Stomach (tissue), 9 donors: ENCODE data around the gene FAM240A. TPM values are rescaled to one million over a fixed set of nuclear protein-coding genes. Genes with fewer than 3 reads are reported as not detected.
A peak's percentile ranks its signal among the peaks of the same experiment; 100 is the strongest.

Experiments used
- DNase-seq, 2 donors: peaks; one replicate each; pipeline versions ENCODE4 v3.0.0 to v3.0.0-alpha.2; 2013 to 2019
- H3K27ac ChIP-seq, 5 donors: fragments of 200-600 bp in 4 of 5; sonication (generic) in 4 of 5; one replicate each; pipeline ENCODE4 v1.5.1; 2013 to 2019; ENCODE audit warnings: mild to moderate bottlenecking in 1 of 5, moderate library complexity in 1 of 5
- H3K27me3 ChIP-seq, 3 donors: fragments of 200-600 bp; sonication (generic); one replicate each; pipeline ENCODE4 v1.5.1; 2017 to 2019; ENCODE audit warnings: mixed run types in 1 of 3
- H3K36me3 ChIP-seq, 4 donors: fragments of 200-600 bp; sonication (generic); 1 replicate in 3 of 4; 2 replicates in 1 of 4; pipeline ENCODE4 v1.5.1; 2016 to 2019
- H3K4me1 ChIP-seq, 4 donors: fragments of 200-600 bp; sonication (generic); one replicate each; pipeline ENCODE4 v1.5.1; 2016 to 2019
- H3K4me3 ChIP-seq, 4 donors: fragments of 200-600 bp; sonication (generic) in 3 of 4; one replicate each; pipeline ENCODE4 v1.5.1; 2016 to 2019; ENCODE audit warnings: mild to moderate bottlenecking in 1 of 4
- H3K9me3 ChIP-seq, 4 donors: fragments of 200-600 bp; sonication (generic); one replicate each; pipeline ENCODE4 v1.5.1; 2016 to 2019
- EP300 ChIP-seq: sonication (generic); formaldehyde crosslinking; IDR thresholded peaks from one replicate; pipeline ENCODE4 v1.6.1; 2017; ENCODE audit warnings: antibody characterized with exemption
- POLR2A ChIP-seq, 4 donors: fragments of 450-650 bp; IDR thresholded peaks; one replicate each; pipeline ENCODE4 v1.6.1; 2016; ENCODE audit warnings: antibody characterized with exemption in 4 of 4, control low read depth in 2 of 4, mild to moderate bottlenecking in 1 of 4, moderate library complexity in 1 of 4
- POLR2AphosphoS5 ChIP-seq, 3 donors: sonication (generic); formaldehyde crosslinking; IDR thresholded peaks; one replicate each; pipeline ENCODE4 v1.6.1; 2016; ENCODE audit warnings: antibody characterized with exemption in 3 of 3
- WGBS, 5 donors: extraction: QIAGEN DNeasy Blood & Tissue Kit in 3 of 5; methylation state at CpG; one replicate each; pipeline versions ENCODE4 v1.1.5 to v1.1.7; 2013 to 2018; 5-methylcytosine and 5-hydroxymethylcytosine counted together
- intact Hi-C: fragments of 100-400 bp; cut with DNase I; formaldehyde crosslinking; loops from one replicate; pipeline ENCODE4 v1.15.1; 2023; ENCODE audit warnings: low total_unique reads
- polyA plus RNA-seq, 3 donors: library from polyadenylated mRNA; stranded (reverse); fragments of 200-250 nt; gene quantifications; one replicate each; pipeline ENCODE4 v1.2.3, GENCODE V29; 2013
- total RNA-seq, 5 donors: library from RNA; depleted of rRNA; stranded (reverse); fragments of >200 nt; gene quantifications; one replicate each; pipeline versions ENCODE4 v1.1.0 to v1.2.3, GENCODE V29; 2014 to 2016
- TF ChIP-seq, protein P1 (sequence below), 7 experiments: fragments of 450-650 bp in 4 of 7; fragments of 200-600 bp in 3 of 7; sonication (generic) in 3 of 7; IDR thresholded peaks; one replicate each; pipeline ENCODE4 v1.5.1; 2016 to 2019; ENCODE audit warnings: antibody characterized with exemption in 7 of 7, control low read depth in 2 of 7, mild to moderate bottlenecking in 1 of 7
- donor health status: healthy with polysubstance abuse.
- donor health status: Bipolar disorder and iron deficiency.
- donor health status: healthy.

The FAM240A gene
- total and polyA plus RNA-seq, 8 donors, result not detected

DNA sequence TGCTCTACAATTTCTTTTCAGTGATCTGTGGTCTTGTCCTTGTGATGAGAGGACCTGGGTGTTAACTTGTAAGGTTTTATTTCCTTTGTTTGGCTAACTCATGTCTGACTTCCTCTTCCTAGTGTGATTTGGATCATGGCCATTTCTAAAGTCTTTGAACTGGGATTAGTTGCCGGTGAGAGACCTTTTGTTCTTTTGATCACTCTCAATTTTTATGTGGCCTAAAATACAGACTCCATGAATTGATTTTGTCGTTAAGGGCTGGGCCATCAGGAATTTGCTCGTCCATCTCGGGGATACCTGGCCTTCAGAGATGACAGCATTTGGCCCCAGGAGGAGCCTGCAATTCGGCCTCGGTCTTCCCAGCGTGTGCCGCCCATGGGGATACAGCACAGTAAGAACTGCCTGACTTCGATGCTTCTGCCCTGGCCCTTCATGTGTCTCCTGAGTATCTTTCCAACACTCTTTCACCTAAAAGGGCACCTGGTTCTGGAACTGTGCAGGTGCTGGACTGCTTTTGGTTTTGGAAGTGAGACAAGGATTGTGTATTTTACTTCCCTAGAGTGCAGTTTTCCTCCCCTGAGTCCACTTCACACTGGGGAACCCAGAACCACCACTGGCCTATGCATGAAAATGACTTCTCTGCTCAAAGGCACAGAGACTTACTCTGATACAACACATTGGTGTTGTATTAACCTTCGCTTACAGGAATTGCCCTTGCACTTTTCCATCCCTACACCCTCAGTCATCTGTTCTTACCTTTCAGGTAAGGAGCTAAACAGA, 33.2 kb upstream of the FAM240A start:
- 32 to 52% (median 36%) methylated on average over 10 of the region's 10 CpGs for WGBS, 5 donors
- TF ChIP-seq EP300, result no peak
- peak in 1 of 3 donors; percentile 55 for TF ChIP-seq POLR2AphosphoS5 (IDR thresholded peaks at IDR 0.05)

GRCh38 chr3:46579756-46580286, 32.5 kb upstream of the FAM240A start:
- H3K27ac ChIP-seq, result peak overlapping the region; percentile 63 to 81 (median 64)

More for the DNA sequence above, 33.2 kb upstream of the FAM240A start:
- no peaks in the 10 kb centered on the region for H3K9me3 ChIP-seq
- no peaks in the 10 kb centered on the region for H3K36me3 ChIP-seq
- H3K4me1 ChIP-seq, result peaks cover 22 to 49% (median 31%) of the 10 kb centered on the region in 4 donors
- DNase-seq, result peak in 1 of 2 donors; percentile 47
- H3K4me3 ChIP-seq, result no peak overlapping the region
- peak overlapping the region; percentile 63 to 81 (median 64) for H3K27ac ChIP-seq
- intact Hi-C loops, result no loop called here
- H3K27me3 ChIP-seq, result peaks cover 0 to 27% (median 0%) of the 10 kb centered on the region in 3 donors

DNA sequence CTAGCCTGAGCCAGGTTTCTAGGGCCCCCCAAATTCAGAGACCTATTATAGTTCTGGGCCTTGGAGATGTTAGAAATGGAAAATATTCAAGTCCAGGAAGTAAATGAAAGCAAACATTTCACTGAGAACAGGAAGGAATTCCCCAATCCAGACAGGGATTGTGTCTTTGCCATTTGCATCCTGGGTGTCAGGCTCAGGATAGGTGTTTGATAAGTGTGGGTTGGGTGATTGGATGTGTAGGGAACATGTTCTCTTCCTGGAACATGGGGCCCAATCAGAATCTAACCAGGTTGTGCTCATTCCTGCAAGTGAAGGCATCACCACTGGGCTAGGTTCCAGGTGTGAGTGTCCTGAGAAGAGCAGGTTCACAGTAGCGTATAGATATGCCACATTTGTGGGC, 31.6 kb upstream of the FAM240A start:
- TF ChIP-seq POLR2A (IDR thresholded peaks at IDR 0.05), result no peak
- TF ChIP-seq, protein P1, sequence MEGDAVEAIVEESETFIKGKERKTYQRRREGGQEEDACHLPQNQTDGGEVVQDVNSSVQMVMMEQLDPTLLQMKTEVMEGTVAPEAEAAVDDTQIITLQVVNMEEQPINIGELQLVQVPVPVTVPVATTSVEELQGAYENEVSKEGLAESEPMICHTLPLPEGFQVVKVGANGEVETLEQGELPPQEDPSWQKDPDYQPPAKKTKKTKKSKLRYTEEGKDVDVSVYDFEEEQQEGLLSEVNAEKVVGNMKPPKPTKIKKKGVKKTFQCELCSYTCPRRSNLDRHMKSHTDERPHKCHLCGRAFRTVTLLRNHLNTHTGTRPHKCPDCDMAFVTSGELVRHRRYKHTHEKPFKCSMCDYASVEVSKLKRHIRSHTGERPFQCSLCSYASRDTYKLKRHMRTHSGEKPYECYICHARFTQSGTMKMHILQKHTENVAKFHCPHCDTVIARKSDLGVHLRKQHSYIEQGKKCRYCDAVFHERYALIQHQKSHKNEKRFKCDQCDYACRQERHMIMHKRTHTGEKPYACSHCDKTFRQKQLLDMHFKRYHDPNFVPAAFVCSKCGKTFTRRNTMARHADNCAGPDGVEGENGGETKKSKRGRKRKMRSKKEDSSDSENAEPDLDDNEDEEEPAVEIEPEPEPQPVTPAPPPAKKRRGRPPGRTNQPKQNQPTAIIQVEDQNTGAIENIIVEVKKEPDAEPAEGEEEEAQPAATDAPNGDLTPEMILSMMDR (IDR thresholded peaks at IDR 0.05), result no peak
- no peak for TF ChIP-seq EP300
- TF ChIP-seq POLR2AphosphoS5 (IDR thresholded peaks at IDR 0.05), result no peak
- Histone ChIP-seq H3K27me3 (peaks cover 0 to 19% (median 0%) of the 10 kb centered on the region in 3 donors), H3K4me3 (no peak overlapping the region), H3K9me3 (no peaks in the 10 kb centered on the region), H3K27ac (peak overlapping the region in 3 of 5 donors; percentile 64 to 81 (median 72)), H3K36me3 (no peaks in the 10 kb centered on the region), H3K4me1 (peaks cover 18 to 37% (median 27%) of the 10 kb centered on the region in 4 donors)
- DNase-seq, result no peak
- WGBS, 5 donors, result 90 to 100% (median 100%) methylated on average over 1 of the region's 1 CpG
- intact Hi-C loops, result no loop called here

More at GRCh38 chr3:46579756-46580286, 32.5 kb upstream of the FAM240A start:
- DNase-seq, result peak in 1 of 2 donors; percentile 34
- TF ChIP-seq POLR2AphosphoS5 (IDR thresholded peaks at IDR 0.05) (no peak), POLR2A (IDR thresholded peaks at IDR 0.05) (no peak), EP300 (no peak)
- TF ChIP-seq, protein P1 (IDR thresholded peaks at IDR 0.05), result no peak
- WGBS, 5 donors, result 24 to 56% (median 29%) methylated on average over 14 of the region's 14 CpGs
- intact Hi-C loops, result no loop called here
- H3K4me1 ChIP-seq, result peaks cover 21 to 42% (median 27%) of the 10 kb centered on the region in 4 donors
- H3K9me3 ChIP-seq, result no peaks in the 10 kb centered on the region
- no peak overlapping the region for H3K4me3 ChIP-seq
- no peaks in the 10 kb centered on the region for H3K36me3 ChIP-seq
- peaks cover 0 to 27% (median 0%) of the 10 kb centered on the region in 3 donors for H3K27me3 ChIP-seq

DNA sequence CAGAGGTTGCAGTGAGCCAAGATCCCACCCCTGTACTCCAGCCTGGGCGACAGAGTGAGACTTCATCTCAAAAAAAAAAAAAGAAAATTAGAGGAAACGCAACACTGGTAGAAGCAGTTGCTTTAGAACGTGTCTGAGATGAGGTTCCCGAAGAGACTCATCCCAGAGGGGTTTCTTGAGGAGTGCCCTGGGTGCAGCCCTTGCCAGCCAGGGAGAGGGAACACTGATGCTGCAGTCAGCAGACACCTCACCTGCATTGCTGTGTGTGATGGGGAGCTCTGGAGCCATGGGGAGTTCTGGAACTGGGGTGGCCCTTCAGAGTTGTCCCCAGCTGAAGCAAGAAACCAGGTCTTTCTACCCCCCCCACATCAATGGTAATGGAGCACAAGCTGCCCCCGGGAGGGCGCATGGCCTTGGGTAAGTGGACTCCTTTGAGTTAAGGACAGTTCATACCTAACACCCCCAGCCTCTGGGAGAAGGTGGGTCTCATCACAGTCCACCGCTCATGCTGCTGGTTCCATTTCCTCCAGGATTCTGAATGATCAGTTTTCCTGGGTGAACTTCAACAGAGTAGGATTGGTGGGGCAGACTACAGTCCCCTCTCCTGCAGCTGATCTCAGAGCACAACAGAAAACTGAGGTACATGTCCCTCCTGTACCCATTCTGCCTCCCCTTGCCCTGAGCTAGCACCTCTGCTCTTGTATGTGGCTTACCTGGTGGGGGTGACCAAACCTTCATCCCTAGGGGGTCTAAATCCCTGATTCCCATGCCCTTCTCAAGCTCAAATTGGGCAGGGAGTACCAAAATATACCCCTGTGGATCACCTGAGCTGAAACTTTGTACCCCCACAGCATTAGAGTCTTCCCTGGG, 27.5 kb upstream of the FAM240A start:
- H3K27me3 ChIP-seq, result no peaks in the 10 kb centered on the region
- H3K36me3 ChIP-seq, result no peaks in the 10 kb centered on the region
- H3K4me3 ChIP-seq, result no peak overlapping the region
- H3K27ac ChIP-seq, result peak overlapping the region in 4 of 5 donors; percentile 8 to 62 (median 53)
- intact Hi-C loops, result no loop called here
- 84 to 98% (median 95%) methylated on average over 5 to 7 of the region's 7 CpGs for WGBS, 5 donors
- DNase-seq, result no peak
- no peaks in the 10 kb centered on the region for H3K9me3 ChIP-seq
- TF ChIP-seq POLR2A (IDR thresholded peaks at IDR 0.05) (no peak), EP300 (no peak), POLR2AphosphoS5 (IDR thresholded peaks at IDR 0.05) (no peak)
- TF ChIP-seq, protein P1 (IDR thresholded peaks at IDR 0.05), result no peak
- H3K4me1 ChIP-seq, result peaks cover 5 to 21% (median 11%) of the 10 kb centered on the region in 4 donors
